IPS-20b (cell line): ENCODE results near the gene OR11A1.

Experiments
- H3K27ac ChIP-seq: one replicate; pipeline ENCODE4 v1.5.1; 2013; ENCODE audit warnings: low read length
- H3K27me3 ChIP-seq: 2 replicates; pipeline ENCODE4 v1.6.1; 2013; ENCODE audit warnings: mild to moderate bottlenecking, low read length, inconsistent platforms; ENCODE audit not compliant: insufficient read depth
- H3K36me3 ChIP-seq: 2 replicates; pipeline ENCODE4 v1.6.1; 2013; ENCODE audit warnings: low read depth, mild to moderate bottlenecking, inconsistent platforms, low read length, moderate library complexity; ENCODE audit not compliant: insufficient read depth
- H3K4me1 ChIP-seq: 2 replicates; pipeline ENCODE4 v1.6.1; 2013; ENCODE audit warnings: mild to moderate bottlenecking, control low read depth, inconsistent platforms, low read length, moderate library complexity; ENCODE audit not compliant: insufficient read depth
- H3K4me3 ChIP-seq: 2 replicates; pipeline ENCODE4 v1.5.1; 2013; ENCODE audit warnings: mild to moderate bottlenecking, low read length, inconsistent platforms
- H3K9ac ChIP-seq: 2 replicates; pipeline ENCODE4 v1.6.1; 2013; ENCODE audit warnings: low read depth, mild to moderate bottlenecking, inconsistent platforms, low read length, moderate library complexity
- H3K9me3 ChIP-seq: 2 replicates; pipeline ENCODE4 v1.6.1; 2013; ENCODE audit warnings: mild to moderate bottlenecking, low read depth, low read length, inconsistent platforms; ENCODE audit not compliant: insufficient read depth

The OR11A1 gene

GRCh38 chr6:29456971-29457370 lies at the start of gene OR11A1, which contains the start of gene OR2H1:
Gene OR11A1, minus strand, starts transcription at chr6:29457071. Its CDS starts 29,430 bp downstream, at chr6:29427641.
Gene OR2H1, plus strand, starts transcription at chr6:29457155. Its CDS starts 4,615 bp downstream, at chr6:29461770.
- Histone ChIP-seq H3K4me1 (no peaks in the 10 kb centered on the region), H3K4me3 (no peak within 1 kb of the TSS), H3K27me3 (no peaks in the 10 kb centered on the region), H3K9ac (no peak within 1 kb of the TSS), H3K9me3 (no peaks in the 10 kb centered on the region), H3K27ac (no peak within 1 kb of the TSS), H3K36me3 (no peaks in the 10 kb centered on the region)

GRCh38 chr6:29506446-29507067 lies 49.7 kb upstream of the OR11A1 start:
- no peaks in the 10 kb centered on the region for H3K36me3 ChIP-seq
- no peaks in the 10 kb centered on the region for H3K9me3 ChIP-seq
- H3K27me3 ChIP-seq = no peaks in the 10 kb centered on the region
- no peak overlapping the region for H3K9ac ChIP-seq
- H3K4me3 ChIP-seq = no peak overlapping the region
- peaks cover 4% of the 10 kb centered on the region; the same call in 1 of the 2 replicates for H3K4me1 ChIP-seq
- no peak overlapping the region for H3K27ac ChIP-seq

DNA sequence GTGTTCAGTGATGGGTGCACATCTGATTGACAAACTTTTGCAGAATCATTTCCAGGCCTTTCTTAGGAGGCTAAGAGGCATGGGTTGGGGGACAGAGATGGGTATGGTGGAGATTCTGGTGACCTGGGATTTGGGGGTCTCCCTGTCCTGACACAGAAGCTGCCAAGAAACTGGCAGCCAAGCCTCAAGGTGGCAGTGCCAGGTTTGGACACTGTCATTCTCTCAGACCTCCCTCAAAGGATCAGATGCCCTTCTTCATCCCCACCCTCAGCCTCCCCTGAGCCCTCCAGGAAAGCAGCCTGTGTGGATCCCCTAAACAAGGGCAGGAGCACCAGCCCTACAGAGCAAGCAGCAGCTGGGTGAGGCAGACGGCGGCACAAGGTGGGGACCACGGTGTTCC lies 48.9 kb upstream of the OR11A1 start:
- no peak overlapping the region for H3K4me3 ChIP-seq
- no peaks in the 10 kb centered on the region for H3K27me3 ChIP-seq
- no peak overlapping the region for H3K9ac ChIP-seq

GRCh38 chr6:29504961-29505360 lies 48.1 kb upstream of the OR11A1 start:
- Histone ChIP-seq H3K9me3 (no peaks in the 10 kb centered on the region), H3K27me3 (no peaks in the 10 kb centered on the region), H3K9ac (no peak overlapping the region), H3K4me1 (peaks cover under 1% of the 10 kb centered on the region; the same call in 1 of the 2 replicates), H3K36me3 (no peaks in the 10 kb centered on the region), H3K4me3 (no peak overlapping the region), H3K27ac (no peak overlapping the region)

More for the DNA sequence above, 48.9 kb upstream of the OR11A1 start:
- H3K9me3 ChIP-seq = no peaks in the 10 kb centered on the region
- peaks cover 4% of the 10 kb centered on the region; the same call in 1 of the 2 replicates for H3K4me1 ChIP-seq
- H3K27ac ChIP-seq = no peak overlapping the region
- no peaks in the 10 kb centered on the region for H3K36me3 ChIP-seq

- Histone ChIP-seq H3K4me3 (no peak overlapping the region), H3K27ac (no peak overlapping the region), H3K9ac (no peak overlapping the region), H3K36me3 (no peaks in the 10 kb centered on the region), H3K9me3 (no peaks in the 10 kb centered on the region), H3K27me3 (no peaks in the 10 kb centered on the region), H3K4me1 (no peaks in the 10 kb centered on the region)
Observed at GRCh38 chr6:29502597-29502996, 45.7 kb upstream of the OR11A1 start.

- no peak overlapping the region for H3K27ac ChIP-seq
- H3K9ac ChIP-seq = no peak overlapping the region
- no peaks in the 10 kb centered on the region for H3K9me3 ChIP-seq
- H3K4me1 ChIP-seq = no peaks in the 10 kb centered on the region
- no peak overlapping the region for H3K4me3 ChIP-seq
- no peaks in the 10 kb centered on the region for H3K27me3 ChIP-seq
- no peaks in the 10 kb centered on the region for H3K36me3 ChIP-seq
Observed at GRCh38 chr6:29502181-29502580, 45.3 kb upstream of the OR11A1 start.

DNA sequence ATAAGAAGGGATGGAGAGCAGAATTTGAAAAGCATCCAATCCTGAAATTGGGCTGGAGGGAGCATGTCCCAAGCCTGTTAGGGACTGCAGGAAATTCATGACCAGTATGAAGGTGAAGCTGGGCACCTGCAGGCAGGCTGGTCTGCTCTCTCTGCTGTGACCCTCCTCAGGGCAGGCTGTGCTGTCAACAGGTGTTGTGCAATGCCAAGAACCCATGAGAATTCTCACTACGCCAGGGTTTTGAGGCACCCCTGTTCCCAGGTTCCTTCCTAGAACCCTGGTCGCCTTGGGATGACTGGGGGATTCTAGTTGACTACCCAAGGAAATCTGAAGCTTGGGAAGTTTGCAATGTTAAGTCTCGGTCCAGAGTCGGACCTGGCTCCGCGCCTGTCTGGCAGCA lies 44.2 kb upstream of the OR11A1 start:
- H3K36me3 ChIP-seq = no peaks in the 10 kb centered on the region
- H3K27ac ChIP-seq = no peak overlapping the region
- H3K9me3 ChIP-seq = no peaks in the 10 kb centered on the region
- no peak overlapping the region for H3K9ac ChIP-seq
- H3K27me3 ChIP-seq = no peaks in the 10 kb centered on the region
- no peaks in the 10 kb centered on the region for H3K4me1 ChIP-seq
- no peak overlapping the region for H3K4me3 ChIP-seq

GRCh38 chr6:29500594-29500993 lies 43.7 kb upstream of the OR11A1 start:
- Histone ChIP-seq H3K27me3 (no peaks in the 10 kb centered on the region), H3K9me3 (no peaks in the 10 kb centered on the region), H3K27ac (no peak overlapping the region), H3K4me1 (no peaks in the 10 kb centered on the region), H3K4me3 (no peak overlapping the region), H3K36me3 (no peaks in the 10 kb centered on the region), H3K9ac (no peak overlapping the region)

DNA sequence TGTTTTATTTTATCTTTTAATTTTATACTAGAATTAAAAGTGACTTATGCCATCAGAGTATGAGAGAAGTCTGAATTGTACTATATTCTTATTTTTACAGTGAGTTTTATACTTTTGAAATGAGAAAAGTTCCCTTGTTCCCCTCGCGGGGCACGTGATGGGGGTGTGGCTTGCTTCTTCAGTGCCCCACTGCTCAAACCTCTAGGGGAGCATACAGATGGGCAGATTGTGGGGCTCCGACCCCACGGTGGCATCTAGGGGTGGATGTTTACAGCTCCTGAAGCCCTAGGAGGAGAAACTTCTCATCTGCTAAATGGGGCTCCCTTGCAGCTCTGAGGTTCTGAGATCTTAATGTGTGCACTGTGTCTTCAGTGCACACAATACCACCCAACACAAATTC lies 42.8 kb upstream of the OR11A1 start:
- Histone ChIP-seq H3K36me3 (no peaks in the 10 kb centered on the region), H3K4me1 (no peaks in the 10 kb centered on the region), H3K27me3 (no peaks in the 10 kb centered on the region), H3K27ac (no peak overlapping the region), H3K9ac (no peak overlapping the region), H3K9me3 (no peaks in the 10 kb centered on the region), H3K4me3 (no peak overlapping the region)

- Histone ChIP-seq H3K9me3 (no peaks in the 10 kb centered on the region), H3K4me1 (no peaks in the 10 kb centered on the region; the same call in 1 of the 2 replicates), H3K27ac (no peak overlapping the region), H3K4me3 (no peak overlapping the region), H3K9ac (no peak overlapping the region), H3K36me3 (no peaks in the 10 kb centered on the region), H3K27me3 (no peaks in the 10 kb centered on the region)
Observed at GRCh38 chr6:29496961-29497360, 40.1 kb upstream of the OR11A1 start.

DNA sequence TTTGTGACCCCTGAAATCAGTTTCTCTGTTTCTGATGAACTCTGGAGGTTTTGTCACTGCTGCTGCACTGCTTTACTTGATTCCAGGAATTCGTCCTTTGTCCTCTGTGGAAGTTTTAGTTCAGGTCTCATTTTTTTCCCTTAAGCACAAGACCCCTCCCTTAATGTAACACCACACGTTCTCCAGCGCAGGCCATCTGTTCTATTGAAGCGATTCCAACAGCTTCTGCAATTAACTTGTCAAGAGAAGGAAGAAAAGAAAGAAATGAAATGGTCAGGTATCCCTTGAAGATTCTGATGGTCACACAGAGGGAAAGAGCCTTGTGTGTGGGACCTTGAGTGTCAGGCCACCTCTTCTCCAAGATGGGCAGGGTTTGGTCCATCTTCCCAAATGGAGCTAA lies 38.7 kb upstream of the OR11A1 start:
- Histone ChIP-seq H3K36me3 (no peaks in the 10 kb centered on the region), H3K27ac (no peak overlapping the region), H3K4me3 (no peak overlapping the region), H3K9ac (no peak overlapping the region), H3K27me3 (no peaks in the 10 kb centered on the region), H3K9me3 (no peaks in the 10 kb centered on the region), H3K4me1 (no peaks in the 10 kb centered on the region; the same call in 1 of the 2 replicates)

DNA sequence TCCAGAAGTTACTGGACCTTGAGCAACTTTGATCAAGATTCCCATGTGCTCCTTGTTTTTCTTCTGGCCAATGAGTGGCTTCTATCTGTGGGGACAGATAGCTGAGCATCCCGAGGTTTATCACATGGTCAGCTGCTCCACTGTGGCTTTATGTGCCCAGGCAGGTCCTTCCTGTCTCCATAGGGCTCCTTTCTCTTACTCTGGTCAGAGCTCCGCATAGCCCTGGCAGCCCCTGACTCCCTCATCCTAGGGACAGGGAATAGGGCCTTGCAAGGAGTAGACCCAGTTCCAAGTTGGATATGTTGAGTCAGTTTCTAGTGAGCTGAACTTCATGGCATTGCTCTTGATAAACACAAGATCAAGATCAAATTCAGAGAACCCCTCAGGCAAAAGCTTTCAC lies 37.3 kb upstream of the OR11A1 start:
- H3K27ac ChIP-seq = no peak overlapping the region
- H3K9me3 ChIP-seq = no peaks in the 10 kb centered on the region
- H3K36me3 ChIP-seq = no peaks in the 10 kb centered on the region
- H3K27me3 ChIP-seq = no peaks in the 10 kb centered on the region
- no peaks in the 10 kb centered on the region; the same call in 1 of the 2 replicates for H3K4me1 ChIP-seq
- H3K9ac ChIP-seq = no peak overlapping the region
- H3K4me3 ChIP-seq = no peak overlapping the region
